Testis (tissue), 3 donors: ENCODE data around the gene CD244. TPM values are rescaled to one million over a fixed set of nuclear protein-coding genes. Genes with fewer than 3 reads are reported as not detected.

Experiments
- DNase-seq: peaks from one replicate; pipeline ENCODE4 v3.0.0-alpha.2; 2019
- H3K27ac ChIP-seq, 2 donors: fragments of 200-600 bp; sonication (generic); one replicate each; pipeline ENCODE4 v1.5.1; 2019
- H3K27me3 ChIP-seq: fragments of 200-600 bp; sonication (generic); one replicate; pipeline ENCODE4 v1.5.1; 2019
- H3K36me3 ChIP-seq: fragments of 200-600 bp; sonication (generic); one replicate; pipeline ENCODE4 v1.5.1; 2017; ENCODE audit warnings: low read depth; ENCODE audit errors: missing control alignments
- H3K4me1 ChIP-seq: fragments of 200-600 bp; sonication (generic); one replicate; pipeline ENCODE4 v1.5.1; 2019
- H3K4me3 ChIP-seq, 2 donors: fragments of 200-600 bp; sonication (generic); one replicate each; pipeline ENCODE4 v1.5.1; 2017 to 2019
- H3K9me3 ChIP-seq: fragments of 200-600 bp; sonication (generic); one replicate; pipeline ENCODE4 v1.5.1; 2017
- CTCF ChIP-seq, 3 experiments: fragments of 450-650 bp in 2 of 3; fragments of 200-600 bp in 1 of 3; sonication (generic) in 1 of 3; IDR thresholded peaks; one replicate each; pipeline ENCODE4 v1.5.1; 2016 to 2019; ENCODE audit warnings: antibody characterized with exemption in 3 of 3, mild to moderate bottlenecking in 2 of 3, moderate library complexity in 1 of 3
- POLR2A ChIP-seq: fragments of 450-650 bp; IDR thresholded peaks from one replicate; pipeline ENCODE4 v1.6.1; 2017; ENCODE audit warnings: antibody characterized with exemption, mild to moderate bottlenecking, moderate library complexity
- WGBS, 2 donors: methylation state at CpG; one replicate each; pipeline ENCODE4 v1.1.5; 2018; 5-methylcytosine and 5-hydroxymethylcytosine counted together
- intact Hi-C: fragments of 100-400 bp; cut with DNase I; formaldehyde crosslinking; loops from one replicate; pipeline ENCODE4 v1.15.1; 2023; ENCODE audit warnings: low total_unique reads
- polyA plus RNA-seq: library from polyadenylated mRNA; stranded (reverse); fragments of 350-450 nt; fragmentation: Illumina TruSeq; extraction: RNeasy Lipid Tissue Mini Kit (QIAGEN cat#74804); gene quantifications from one replicate; pipeline ENCODE4 v1.2.3, GENCODE V29; 2014; ENCODE audit warnings: low read depth, low replicate concordance; ENCODE audit not compliant: insufficient read depth
- total RNA-seq, 2 donors: library from RNA; depleted of rRNA; stranded (reverse); fragments of >200 nt; gene quantifications; one replicate each; pipeline ENCODE4 v1.2.3, GENCODE V29; 2016

Gene CD244
- total and polyA plus RNA-seq, 3 donors from 2014 or later = 1.4 to 2.4 (median 2.3) TPM

GRCh38 chr1:160850541-160850940 is 12.1 kb downstream of the CD244 start:
- no peaks in the 10 kb centered on the region for H3K4me1 ChIP-seq
- H3K9me3 ChIP-seq = no peaks in the 10 kb centered on the region
- 85 to 86% methylated on average over 5 of the region's 5 CpGs for WGBS, 2 donors
- H3K4me3 ChIP-seq = no peak overlapping the region
- H3K36me3 ChIP-seq = no peaks in the 10 kb centered on the region
- TF ChIP-seq CTCF (IDR thresholded peaks at IDR 0.05) = no peak
- TF ChIP-seq POLR2A = no peak
- H3K27me3 ChIP-seq = no peaks in the 10 kb centered on the region
- DNase-seq = no peak
- no peak overlapping the region for H3K27ac ChIP-seq
- intact Hi-C loops = no loop called here

DNA sequence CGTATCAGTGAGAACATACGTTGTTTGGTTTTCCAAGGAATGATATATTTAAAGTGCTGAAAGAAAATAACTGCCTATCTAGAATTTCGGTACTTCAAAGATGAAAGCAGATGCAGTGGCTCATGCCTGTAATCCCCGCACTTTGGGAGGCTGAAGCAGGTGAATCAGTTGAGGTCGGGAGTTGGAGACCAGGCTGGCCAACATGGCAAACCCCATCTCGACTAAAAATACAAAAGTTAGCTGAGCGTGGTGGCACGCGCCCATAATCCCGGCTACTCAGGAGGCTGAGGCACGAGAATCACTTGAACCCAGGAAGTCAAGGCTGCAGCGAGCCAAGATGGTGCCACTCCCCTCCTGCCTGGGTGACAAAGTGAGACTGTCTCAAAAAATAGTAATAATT is 16.4 kb downstream of the CD244 start:
- TF ChIP-seq CTCF (IDR thresholded peaks at IDR 0.05) = no peak
- no peak for TF ChIP-seq POLR2A
- Histone ChIP-seq H3K36me3 (no peaks in the 10 kb centered on the region), H3K27me3 (no peaks in the 10 kb centered on the region), H3K4me1 (no peaks in the 10 kb centered on the region), H3K27ac (no peak overlapping the region), H3K4me3 (no peak overlapping the region), H3K9me3 (no peaks in the 10 kb centered on the region)
- DNase-seq = no peak
- WGBS, 2 donors = 75 to 82% methylated on average over 12 of the region's 12 CpGs
- intact Hi-C loops = no loop called here

- no peak for DNase-seq
- no peaks in the 10 kb centered on the region for H3K4me1 ChIP-seq
- 87 to 88% methylated on average over 12 of the region's 12 CpGs for WGBS, 2 donors
- TF ChIP-seq CTCF (IDR thresholded peaks at IDR 0.05) = no peak
- TF ChIP-seq POLR2A = no peak
- no peaks in the 10 kb centered on the region for H3K27me3 ChIP-seq
- no peak overlapping the region for H3K27ac ChIP-seq
- H3K9me3 ChIP-seq = no peaks in the 10 kb centered on the region
- intact Hi-C loops = no loop called here
- H3K4me3 ChIP-seq = no peak overlapping the region
- H3K36me3 ChIP-seq = no peaks in the 10 kb centered on the region
These were observed 18.0 kb downstream of the CD244 start for GRCh38 chr1:160844447-160845232.

DNA sequence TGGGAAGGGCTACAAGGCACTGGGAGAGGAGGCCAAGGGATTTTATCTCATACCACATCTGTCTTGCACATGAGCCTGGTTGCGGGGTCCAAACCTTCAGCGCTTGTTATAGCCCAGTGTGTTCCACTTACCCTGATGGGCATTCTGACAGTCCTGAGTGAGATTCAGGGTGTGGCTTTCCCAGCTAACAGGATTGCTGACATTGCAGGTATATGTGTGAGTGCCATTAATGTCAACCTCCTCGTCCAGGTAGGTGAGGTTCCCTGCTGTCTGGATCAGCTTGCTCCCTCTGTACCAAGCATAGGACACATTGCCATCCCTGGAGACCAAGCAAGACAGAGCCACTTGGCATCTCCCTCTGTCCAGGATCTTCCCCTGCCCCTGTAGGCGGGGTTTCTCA is 21.6 kb downstream of the CD244 start:
- no peaks in the 10 kb centered on the region for H3K27me3 ChIP-seq
- H3K4me3 ChIP-seq = no peak overlapping the region
- no peak for DNase-seq
- WGBS, 2 donors = 80 to 91% methylated on average over 2 to 4 of the region's 4 CpGs
- TF ChIP-seq CTCF (IDR thresholded peaks at IDR 0.05) (no peak), POLR2A (no peak)
- H3K27ac ChIP-seq = no peak overlapping the region
- peaks cover 14% of the 10 kb centered on the region for H3K4me1 ChIP-seq
- H3K36me3 ChIP-seq = no peaks in the 10 kb centered on the region
- no peaks in the 10 kb centered on the region for H3K9me3 ChIP-seq
- intact Hi-C loops = no loop called here

GRCh38 chr1:160839746-160840145 is 22.9 kb downstream of the CD244 start:
- Histone ChIP-seq H3K27me3 (no peaks in the 10 kb centered on the region), H3K27ac (no peak overlapping the region), H3K4me3 (no peak overlapping the region), H3K36me3 (no peaks in the 10 kb centered on the region), H3K9me3 (no peaks in the 10 kb centered on the region), H3K4me1 (peaks cover 14% of the 10 kb centered on the region)
- intact Hi-C loops = no loop called here
- no peak for DNase-seq
- TF ChIP-seq POLR2A (no peak), CTCF (IDR thresholded peaks at IDR 0.05) (no peak)
- 67 to 75% methylated on average over 2 of the region's 2 CpGs for WGBS, 2 donors
